Measurements from ENCODE around the gene VAX1. TPM values are rescaled to one million over a fixed set of nuclear protein-coding genes. Genes with fewer than 3 reads are reported as not detected.

Gene VAX1
- total and polyA plus RNA-seq, 8 donors: not detected

GRCh38 chr10:117135480-117136140 is 2.5 kb downstream of the VAX1 start:
- Histone ChIP-seq H3K36me3 (no peaks in the 10 kb centered on the region), H3K4me3 (no peak overlapping the region), H3K4me1 (peaks cover 0 to 12% (median 3%) of the 10 kb centered on the region in 3 donors), H3K27me3 (peaks cover 11 to 62% (median 24%) of the 10 kb centered on the region in 4 donors), H3K27ac (no peak overlapping the region), H3K9me3 (no peaks in the 10 kb centered on the region)
- ATAC-seq (no peak), DNase-seq (no peak), FAIRE-seq (no peak)
- TF ChIP-seq CTCF (IDR thresholded peaks at IDR 0.05): no peak
- WGBS, 2 donors: 94 to 96% methylated on average over 4 of the region's 4 CpGs
- intact Hi-C loops (cut with DNase I): no loop called here

GRCh38 chr10:117135026-117135372 is 3.1 kb downstream of the VAX1 start:
- no peak for DNase-seq
- FAIRE-seq: no peak
- WGBS, 2 donors: 90% methylated on average over 6 of the region's 6 CpGs
- no peak for TF ChIP-seq CTCF (IDR thresholded peaks at IDR 0.05)
- Histone ChIP-seq H3K27me3 (peaks cover 11 to 68% (median 23%) of the 10 kb centered on the region in 4 donors), H3K27ac (no peak overlapping the region), H3K4me3 (no peak overlapping the region), H3K4me1 (peaks cover 0 to 12% (median 3%) of the 10 kb centered on the region in 3 donors), H3K36me3 (no peaks in the 10 kb centered on the region), H3K9me3 (no peaks in the 10 kb centered on the region)
- no peak for ATAC-seq
- intact Hi-C loops (cut with DNase I): no loop called here

GRCh38 chr10:117134306-117135025 is 3.6 kb downstream of the VAX1 start:
- Histone ChIP-seq H3K4me3 (peak overlapping the region in 2 of 4 donors; percentile 9 to 32), H3K36me3 (no peaks in the 10 kb centered on the region), H3K27ac (no peak overlapping the region), H3K4me1 (peaks cover 0 to 12% (median 3%) of the 10 kb centered on the region in 3 donors), H3K27me3 (peaks cover 11 to 72% (median 22%) of the 10 kb centered on the region in 4 donors), H3K9me3 (no peaks in the 10 kb centered on the region)
- no peak for TF ChIP-seq CTCF (IDR thresholded peaks at IDR 0.05)
- WGBS, 2 donors: 16 to 18% methylated on average over 52 to 72 of the region's 72 CpGs
- ATAC-seq (peak in 2 of 4 donors; percentile 48 to 67), FAIRE-seq (no peak), DNase-seq (peak in 2 of 6 donors; percentile 55 to 69)
- intact Hi-C loops (cut with DNase I): no loop called here

GRCh38 chr10:117134056-117134305 is 4.1 kb downstream of the VAX1 start:
- ATAC-seq (no peak), DNase-seq (no peak), FAIRE-seq (no peak)
- TF ChIP-seq CTCF (IDR thresholded peaks at IDR 0.05): no peak
- Histone ChIP-seq H3K9me3 (no peaks in the 10 kb centered on the region), H3K4me3 (peak overlapping the region in 1 of 4 donors; percentile 9), H3K27ac (no peak overlapping the region), H3K4me1 (peaks cover 0 to 12% (median 3%) of the 10 kb centered on the region in 3 donors), H3K27me3 (peaks cover 11 to 69% (median 22%) of the 10 kb centered on the region in 4 donors), H3K36me3 (no peaks in the 10 kb centered on the region)
- WGBS, 2 donors: 2 to 3% methylated on average over 27 to 28 of the region's 28 CpGs
- intact Hi-C loops (cut with DNase I): no loop called here

Measured in pancreas (tissue), 10 donors.